PFSK-1 (cell line): ENCODE measurements around the gene ABCC1.

Source experiments
- FOXP2 ChIP-seq: optimal IDR thresholded peaks from 2 replicates; pipeline ENCODE3; 2011; ENCODE audit warnings: borderline replicate concordance, control low read depth, inconsistent platforms; ENCODE audit not compliant: insufficient read depth; ENCODE audit errors: extremely low read length, extremely low read depth
- POLR2AphosphoS5 ChIP-seq: IDR thresholded peaks from 2 replicates; pipeline ENCODE4 v1.6.1; 2012; ENCODE audit warnings: low read depth, mild to moderate bottlenecking, control low read depth, low read length, moderate library complexity
- SIN3A ChIP-seq: IDR thresholded peaks from 2 replicates; pipeline ENCODE4 v1.6.1; 2012; ENCODE audit warnings: mild to moderate bottlenecking, low read length, moderate library complexity, borderline replicate concordance; ENCODE audit not compliant: insufficient read depth
- TAF1 ChIP-seq: IDR thresholded peaks from 2 replicates; pipeline ENCODE4 v1.6.1; 2012; ENCODE audit warnings: low read length, control low read depth, borderline replicate concordance; ENCODE audit not compliant: insufficient read depth
- TF ChIP-seq, protein P1 (sequence below), 2 experiments: IDR thresholded peaks; 2 replicates each; pipeline versions ENCODE4 v1.6.1 to v1.8.0; 2011 to 2012; ENCODE audit warnings: low read depth in 2 of 2, low read length in 2 of 2, control low read depth in 1 of 2, inconsistent platforms in 1 of 2, mild to moderate bottlenecking in 1 of 2, moderate library complexity in 1 of 2; ENCODE audit not compliant: insufficient read depth in 1 of 2

ABCC1 gene

DNA sequence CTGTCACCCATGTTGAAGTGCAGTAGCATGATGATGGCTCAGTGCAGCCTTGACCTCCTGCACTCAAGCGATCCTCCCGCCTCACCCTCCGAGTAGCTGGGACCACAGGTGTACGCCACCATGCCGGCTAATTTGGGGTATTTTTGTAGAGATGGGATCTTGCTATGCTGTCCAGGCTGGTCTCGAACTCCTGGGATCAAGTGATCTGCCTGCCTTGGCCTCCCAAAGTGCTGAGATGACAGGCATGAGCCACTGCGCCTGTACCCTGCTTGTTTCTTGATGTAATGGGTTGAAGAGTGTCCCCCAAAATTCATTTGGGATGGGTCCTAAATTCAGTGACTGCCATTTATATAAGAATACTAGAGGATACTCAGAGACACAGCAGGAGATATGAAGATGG is 216.7 kb downstream of the ABCC1 start:
- TF ChIP-seq SIN3A (no peak), FOXP2 (no peak), POLR2AphosphoS5 (no peak), TAF1 (no peak)
- TF ChIP-seq, protein P1, sequence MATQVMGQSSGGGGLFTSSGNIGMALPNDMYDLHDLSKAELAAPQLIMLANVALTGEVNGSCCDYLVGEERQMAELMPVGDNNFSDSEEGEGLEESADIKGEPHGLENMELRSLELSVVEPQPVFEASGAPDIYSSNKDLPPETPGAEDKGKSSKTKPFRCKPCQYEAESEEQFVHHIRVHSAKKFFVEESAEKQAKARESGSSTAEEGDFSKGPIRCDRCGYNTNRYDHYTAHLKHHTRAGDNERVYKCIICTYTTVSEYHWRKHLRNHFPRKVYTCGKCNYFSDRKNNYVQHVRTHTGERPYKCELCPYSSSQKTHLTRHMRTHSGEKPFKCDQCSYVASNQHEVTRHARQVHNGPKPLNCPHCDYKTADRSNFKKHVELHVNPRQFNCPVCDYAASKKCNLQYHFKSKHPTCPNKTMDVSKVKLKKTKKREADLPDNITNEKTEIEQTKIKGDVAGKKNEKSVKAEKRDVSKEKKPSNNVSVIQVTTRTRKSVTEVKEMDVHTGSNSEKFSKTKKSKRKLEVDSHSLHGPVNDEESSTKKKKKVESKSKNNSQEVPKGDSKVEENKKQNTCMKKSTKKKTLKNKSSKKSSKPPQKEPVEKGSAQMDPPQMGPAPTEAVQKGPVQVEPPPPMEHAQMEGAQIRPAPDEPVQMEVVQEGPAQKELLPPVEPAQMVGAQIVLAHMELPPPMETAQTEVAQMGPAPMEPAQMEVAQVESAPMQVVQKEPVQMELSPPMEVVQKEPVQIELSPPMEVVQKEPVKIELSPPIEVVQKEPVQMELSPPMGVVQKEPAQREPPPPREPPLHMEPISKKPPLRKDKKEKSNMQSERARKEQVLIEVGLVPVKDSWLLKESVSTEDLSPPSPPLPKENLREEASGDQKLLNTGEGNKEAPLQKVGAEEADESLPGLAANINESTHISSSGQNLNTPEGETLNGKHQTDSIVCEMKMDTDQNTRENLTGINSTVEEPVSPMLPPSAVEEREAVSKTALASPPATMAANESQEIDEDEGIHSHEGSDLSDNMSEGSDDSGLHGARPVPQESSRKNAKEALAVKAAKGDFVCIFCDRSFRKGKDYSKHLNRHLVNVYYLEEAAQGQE (IDR thresholded peaks at IDR 0.05; ENCODE audit: insufficient read depth in 1 of 2, low read depth in 2 of 2, low read length in 2 of 2) = no peak

DNA sequence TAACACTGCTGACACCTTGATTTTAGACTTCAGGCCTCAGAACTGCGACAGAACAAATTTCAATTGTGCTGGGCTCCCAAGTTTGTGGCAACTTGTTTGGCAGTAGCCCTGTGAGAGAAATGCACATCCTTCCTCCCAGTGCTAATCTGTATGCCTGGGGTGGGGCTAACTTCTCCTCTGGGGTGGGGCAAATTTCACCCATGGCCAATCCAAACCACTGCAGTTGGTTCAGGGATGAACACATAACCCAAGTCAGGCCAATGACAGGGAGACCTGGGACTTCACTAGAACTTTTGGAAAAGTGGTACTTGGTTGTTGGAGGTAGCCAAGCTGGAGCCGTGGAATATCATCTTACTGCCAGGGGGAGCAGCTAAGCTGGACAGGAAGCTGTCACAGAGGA is 217.5 kb downstream of the ABCC1 start:
- TF ChIP-seq TAF1 (no peak), SIN3A (no peak), FOXP2 (no peak), POLR2AphosphoS5 (no peak)
- TF ChIP-seq, protein P1 (IDR thresholded peaks at IDR 0.05; ENCODE audit: insufficient read depth in 1 of 2, low read depth in 2 of 2, low read length in 2 of 2) = no peak

DNA sequence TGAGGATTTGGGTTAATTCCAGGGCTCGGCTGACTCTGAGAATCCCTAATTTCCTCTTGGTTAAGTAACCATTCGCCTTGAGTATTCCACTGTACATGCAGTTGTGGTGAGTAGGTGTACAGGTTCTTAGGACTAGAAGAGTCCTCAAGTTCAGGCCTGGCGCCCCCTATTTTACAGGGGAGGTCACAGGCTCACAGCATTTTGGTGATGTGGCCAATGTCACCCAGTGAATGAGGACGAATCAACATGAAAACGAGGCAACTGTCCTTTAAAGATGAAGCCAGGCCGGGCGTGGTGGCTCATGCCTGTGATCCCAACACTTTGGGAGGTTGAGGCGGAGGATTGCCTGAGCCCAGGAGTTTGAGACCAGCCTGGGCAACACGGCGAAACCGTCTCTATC is 218.5 kb downstream of the ABCC1 start:
- TF ChIP-seq FOXP2 = no peak
- no peak for TF ChIP-seq POLR2AphosphoS5
- no peak for TF ChIP-seq TAF1
- TF ChIP-seq SIN3A = no peak
- TF ChIP-seq, protein P1 (IDR thresholded peaks at IDR 0.05; ENCODE audit: insufficient read depth in 1 of 2, low read depth in 2 of 2, low read length in 2 of 2) = no peak

DNA sequence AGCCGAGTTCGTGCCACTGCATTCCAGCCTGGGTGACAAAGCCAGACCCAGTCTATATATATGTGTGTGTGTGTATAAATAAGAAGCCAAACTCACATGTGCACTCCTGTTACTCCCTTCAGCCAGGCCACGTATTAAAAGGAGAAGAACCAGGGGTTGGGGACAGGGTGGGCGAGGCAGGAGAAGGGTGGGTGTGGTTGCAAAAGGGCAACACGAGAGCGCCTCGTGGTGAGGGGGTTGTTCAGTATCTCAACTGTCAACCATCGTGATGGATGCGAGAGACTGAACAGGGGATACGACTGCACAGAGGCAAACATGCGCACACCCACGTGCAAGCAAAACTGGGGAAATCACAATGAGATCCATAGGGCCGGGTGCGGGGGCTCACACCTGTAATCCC is 219.0 kb downstream of the ABCC1 start:
- TF ChIP-seq TAF1 (no peak), POLR2AphosphoS5 (no peak), FOXP2 (no peak), SIN3A (no peak)
- TF ChIP-seq, protein P1 (IDR thresholded peaks at IDR 0.05; ENCODE audit: insufficient read depth in 1 of 2, low read depth in 2 of 2, low read length in 2 of 2) = no peak

DNA sequence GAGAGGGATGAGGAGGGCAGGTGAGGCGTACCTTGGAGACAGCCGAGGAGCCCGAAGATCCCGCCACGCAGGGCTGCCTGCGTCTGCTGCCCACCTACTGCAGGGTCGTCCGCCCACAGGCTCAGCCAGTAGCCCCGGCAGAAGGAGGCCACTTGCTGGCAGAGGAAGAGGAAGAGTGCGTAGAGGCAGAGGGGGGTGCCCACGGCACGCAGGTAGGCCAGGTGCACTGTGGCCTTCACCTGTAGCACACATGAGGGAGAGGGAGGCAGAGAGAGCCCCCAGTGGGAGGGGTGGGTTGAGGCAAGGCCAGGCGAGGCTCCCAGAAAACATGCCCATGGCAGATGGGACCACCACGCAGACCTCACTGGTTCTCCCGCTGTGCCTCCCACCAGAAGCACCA is 220.2 kb downstream of the ABCC1 start:
- no peak for TF ChIP-seq SIN3A
- no peak for TF ChIP-seq POLR2AphosphoS5
- TF ChIP-seq TAF1 = no peak
- TF ChIP-seq, protein P1 (IDR thresholded peaks at IDR 0.05; ENCODE audit: insufficient read depth in 1 of 2, low read depth in 2 of 2, low read length in 2 of 2) = no peak
- TF ChIP-seq FOXP2 = no peak
